Transverse colon (tissue), 4 donors: Measurements from ENCODE around the gene DMBT1. TPM values are rescaled to one million over a fixed set of nuclear protein-coding genes. Genes with fewer than 3 reads are reported as not detected.

Experiments used
- DNase-seq: peaks from one replicate; pipeline ENCODE4 v3.0.0-alpha.2; 2019
- H3K27ac ChIP-seq, 4 donors: fragments of 200-600 bp; sonication (generic); 2 replicates each; pipeline ENCODE4 v1.5.1; 2016 to 2018; ENCODE audit warnings: inconsistent platforms in 4 of 4
- H3K27me3 ChIP-seq: fragments of 200-600 bp; sonication (generic); 2 replicates; pipeline ENCODE4 v1.5.1; 2017; ENCODE audit warnings: inconsistent platforms
- H3K36me3 ChIP-seq, 4 donors: fragments of 200-600 bp; sonication (generic); 2 replicates each; pipeline ENCODE4 v1.5.1; 2017 to 2019; ENCODE audit warnings: inconsistent platforms in 4 of 4
- H3K4me1 ChIP-seq, 4 donors: fragments of 200-600 bp; sonication (generic); 2 replicates each; pipeline ENCODE4 v1.5.1; 2017 to 2020; ENCODE audit warnings: inconsistent platforms in 4 of 4
- H3K4me3 ChIP-seq, 4 donors: fragments of 200-600 bp; sonication (generic); 1 replicate in 1 of 4; 2 replicates in 3 of 4; pipeline versions ENCODE4 v1.5.1 to v1.6.1; 2017 to 2019; ENCODE audit warnings: inconsistent platforms in 4 of 4
- H3K9me3 ChIP-seq, 2 donors: fragments of 200-600 bp; sonication (generic); 2 replicates each; pipeline ENCODE4 v1.5.1; 2017 to 2019; ENCODE audit warnings: inconsistent platforms in 2 of 2
- EP300 ChIP-seq: sonication (generic); formaldehyde crosslinking; IDR thresholded peaks from one replicate; pipeline ENCODE4 v1.6.1; 2017; ENCODE audit warnings: antibody characterized with exemption, low read depth
- POLR2A ChIP-seq: fragments of 450-650 bp; IDR thresholded peaks from one replicate; pipeline ENCODE4 v1.6.1; 2016; ENCODE audit warnings: antibody characterized with exemption, mild to moderate bottlenecking, moderate library complexity
- POLR2AphosphoS5 ChIP-seq, 3 donors: sonication (generic); formaldehyde crosslinking; IDR thresholded peaks; one replicate each; pipeline ENCODE4 v1.6.1; 2016; ENCODE audit warnings: antibody characterized with exemption in 3 of 3
- WGBS, 2 donors: methylation state at CpG; one replicate each; pipeline ENCODE4 v1.1.5; 2018; ENCODE audit warnings: low coverage in 1 of 2; 5-methylcytosine and 5-hydroxymethylcytosine counted together
- in situ Hi-C, 4 donors: fragments of 200-750 bp; cut with MboI; loops; one replicate each; pipeline versions ENCODE4 v1.15.0 to v1.15.1; 2017; ENCODE audit warnings: low sequenced_read_pairs in 3 of 4, low pct_ligation_motif_present in 1 of 4, low pct_unique_long_range_greater_than_20kb in 1 of 4
- intact Hi-C: fragments of 100-400 bp; cut with DNase I; formaldehyde crosslinking; loops from one replicate; pipeline ENCODE4 v1.15.1; 2023; ENCODE audit warnings: low total_unique reads
- total RNA-seq, 4 donors: library from RNA; depleted of rRNA; stranded (reverse); fragments of >200 nt; gene quantifications; one replicate each; pipeline ENCODE4 v1.1.0, GENCODE V29; 2016
- TF ChIP-seq, protein P1 (sequence below), 5 experiments: fragments of 200-600 bp in 3 of 5; fragments of 450-650 bp in 2 of 5; sonication (generic) in 3 of 5; IDR thresholded peaks; 1 replicate in 2 of 5; 2 replicates in 3 of 5; pipeline ENCODE4 v1.5.1; 2016 to 2017; ENCODE audit warnings: antibody characterized with exemption in 5 of 5, inconsistent platforms in 3 of 5, mild to moderate bottlenecking in 2 of 5, moderate library complexity in 1 of 5

The DMBT1 gene
- total RNA-seq, 4 donors from 2014 or later, result 42.2 to 124 (median 68.5) TPM

DNA sequence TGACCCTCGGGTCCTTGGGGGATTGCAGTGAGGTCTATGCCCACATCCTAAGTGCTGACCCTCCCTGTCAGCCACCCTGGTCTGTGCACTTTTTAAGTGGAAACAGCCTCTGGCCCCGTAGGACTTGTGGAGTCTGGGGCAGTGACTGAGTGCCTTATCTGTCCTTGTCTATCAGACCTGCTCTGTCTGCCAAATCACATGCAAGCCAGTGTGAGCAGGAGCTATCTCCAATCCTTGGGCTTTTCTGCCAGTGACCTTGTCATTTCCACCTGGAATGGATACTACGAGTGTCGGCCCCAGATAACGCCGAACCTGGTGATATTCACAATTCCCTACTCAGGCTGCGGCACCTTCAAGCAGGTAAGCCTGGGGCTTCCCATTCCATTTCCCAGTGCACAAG, 76.4 kb downstream of the DMBT1 start:
- WGBS, 2 donors, result 81 to 84% methylated on average over 4 to 7 of the region's 7 CpGs
- Histone ChIP-seq H3K27me3 (no peaks in the 10 kb centered on the region), H3K4me1 (no peaks in the 10 kb centered on the region), H3K27ac (no peak overlapping the region), H3K9me3 (no peaks in the 10 kb centered on the region), H3K36me3 (no peaks in the 10 kb centered on the region), H3K4me3 (no peak overlapping the region)
- intact Hi-C loops (no loop called here), in situ Hi-C loops (no loop called here)
- DNase-seq, result no peak
- TF ChIP-seq EP300 (no peak), POLR2AphosphoS5 (IDR thresholded peaks at IDR 0.05) (no peak), POLR2A (no peak)
- TF ChIP-seq, protein P1, sequence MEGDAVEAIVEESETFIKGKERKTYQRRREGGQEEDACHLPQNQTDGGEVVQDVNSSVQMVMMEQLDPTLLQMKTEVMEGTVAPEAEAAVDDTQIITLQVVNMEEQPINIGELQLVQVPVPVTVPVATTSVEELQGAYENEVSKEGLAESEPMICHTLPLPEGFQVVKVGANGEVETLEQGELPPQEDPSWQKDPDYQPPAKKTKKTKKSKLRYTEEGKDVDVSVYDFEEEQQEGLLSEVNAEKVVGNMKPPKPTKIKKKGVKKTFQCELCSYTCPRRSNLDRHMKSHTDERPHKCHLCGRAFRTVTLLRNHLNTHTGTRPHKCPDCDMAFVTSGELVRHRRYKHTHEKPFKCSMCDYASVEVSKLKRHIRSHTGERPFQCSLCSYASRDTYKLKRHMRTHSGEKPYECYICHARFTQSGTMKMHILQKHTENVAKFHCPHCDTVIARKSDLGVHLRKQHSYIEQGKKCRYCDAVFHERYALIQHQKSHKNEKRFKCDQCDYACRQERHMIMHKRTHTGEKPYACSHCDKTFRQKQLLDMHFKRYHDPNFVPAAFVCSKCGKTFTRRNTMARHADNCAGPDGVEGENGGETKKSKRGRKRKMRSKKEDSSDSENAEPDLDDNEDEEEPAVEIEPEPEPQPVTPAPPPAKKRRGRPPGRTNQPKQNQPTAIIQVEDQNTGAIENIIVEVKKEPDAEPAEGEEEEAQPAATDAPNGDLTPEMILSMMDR (IDR thresholded peaks at IDR 0.05), result no peak

- Histone ChIP-seq H3K36me3 (no peaks in the 10 kb centered on the region), H3K27ac (no peak overlapping the region), H3K27me3 (no peaks in the 10 kb centered on the region), H3K4me3 (no peak overlapping the region), H3K4me1 (no peaks in the 10 kb centered on the region), H3K9me3 (no peaks in the 10 kb centered on the region)
- in situ Hi-C loops (no loop called here), intact Hi-C loops (no loop called here)
- WGBS, 2 donors, result 37 to 50% methylated on average over 1 to 2 of the region's 2 CpGs
- DNase-seq, result no peak
- TF ChIP-seq, protein P1 (IDR thresholded peaks at IDR 0.05), result no peak
- TF ChIP-seq POLR2AphosphoS5 (IDR thresholded peaks at IDR 0.05) (no peak), POLR2A (no peak), EP300 (no peak)
Observed at GRCh38 chr10:122637376-122637775, 76.8 kb downstream of the DMBT1 start.

DNA sequence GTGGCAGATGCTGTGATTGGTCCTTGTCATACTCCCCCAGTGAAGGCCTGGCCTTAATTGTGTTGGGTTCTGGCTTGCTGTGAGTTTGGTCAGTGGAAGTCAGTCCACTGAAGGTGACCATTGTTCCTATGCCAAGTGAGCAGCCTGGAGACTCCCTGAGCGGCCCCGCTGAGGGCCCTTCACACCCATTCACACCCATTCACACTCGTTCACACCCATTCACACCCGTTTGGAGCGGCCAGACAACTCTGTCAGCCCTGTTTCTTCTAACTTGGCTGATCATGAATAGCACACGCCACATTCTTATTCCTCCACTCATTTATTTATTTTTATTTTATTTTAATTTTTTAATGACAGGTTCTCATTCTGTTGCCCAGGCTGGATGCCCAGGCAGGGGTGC, 77.6 kb downstream of the DMBT1 start:
- no peak overlapping the region for H3K27ac ChIP-seq
- H3K9me3 ChIP-seq, result no peaks in the 10 kb centered on the region
- in situ Hi-C loops (no loop called here), intact Hi-C loops (no loop called here)
- H3K27me3 ChIP-seq, result no peaks in the 10 kb centered on the region
- WGBS, 2 donors, result 70 to 80% methylated on average over 4 to 6 of the region's 6 CpGs
- TF ChIP-seq POLR2AphosphoS5 (IDR thresholded peaks at IDR 0.05) (no peak), EP300 (no peak), POLR2A (no peak)
- TF ChIP-seq, protein P1 (IDR thresholded peaks at IDR 0.05), result no peak
- H3K36me3 ChIP-seq, result no peaks in the 10 kb centered on the region
- H3K4me1 ChIP-seq, result no peaks in the 10 kb centered on the region
- no peak overlapping the region for H3K4me3 ChIP-seq
- DNase-seq, result no peak

DNA sequence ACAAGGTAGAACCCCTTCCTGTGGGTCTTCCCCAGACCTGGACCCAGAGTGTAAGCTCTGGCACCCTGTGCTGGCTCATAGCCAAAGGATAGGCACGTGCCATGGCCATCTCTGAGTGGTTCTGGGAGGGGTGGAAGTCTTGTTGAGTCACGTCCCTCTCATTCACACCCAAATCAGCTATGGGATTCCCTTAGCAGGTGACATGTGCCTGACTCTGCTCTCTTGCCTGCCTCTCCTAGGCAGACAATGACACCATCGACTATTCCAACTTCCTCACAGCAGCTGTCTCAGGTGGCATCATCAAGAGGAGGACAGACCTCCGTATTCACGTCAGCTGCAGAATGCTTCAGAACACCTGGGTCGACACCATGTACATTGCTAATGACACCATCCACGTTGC, 79.2 kb downstream of the DMBT1 start:
- no peak for TF ChIP-seq EP300
- TF ChIP-seq, protein P1 (IDR thresholded peaks at IDR 0.05), result no peak
- TF ChIP-seq POLR2AphosphoS5 (IDR thresholded peaks at IDR 0.05), result no peak
- TF ChIP-seq POLR2A, result no peak
- H3K4me1 ChIP-seq, result no peaks in the 10 kb centered on the region
- no peak overlapping the region for H3K27ac ChIP-seq
- no peaks in the 10 kb centered on the region for H3K9me3 ChIP-seq
- in situ Hi-C loops, result no loop called here
- no peaks in the 10 kb centered on the region for H3K36me3 ChIP-seq
- no peak overlapping the region for H3K4me3 ChIP-seq
- H3K27me3 ChIP-seq, result no peaks in the 10 kb centered on the region
- intact Hi-C loops, result loop anchor here (10.0 kb wide), 1 partner anchor 65 kb away; no protein-coding TSS in a partner anchor
- 66 to 69% methylated on average over 4 to 7 of the region's 7 CpGs for WGBS, 2 donors
- no peak for DNase-seq
